NCI-H146 (cell line): Measurements from ENCODE around the gene IMMP2L.
A peak's percentile ranks its signal among the peaks of the same experiment; 100 is the strongest.

Experiments
- DNase-seq: peaks from one replicate; lab custom pipeline; 2025; lab: John Stamatoyannopoulos, UW

IMMP2L gene

DNA sequence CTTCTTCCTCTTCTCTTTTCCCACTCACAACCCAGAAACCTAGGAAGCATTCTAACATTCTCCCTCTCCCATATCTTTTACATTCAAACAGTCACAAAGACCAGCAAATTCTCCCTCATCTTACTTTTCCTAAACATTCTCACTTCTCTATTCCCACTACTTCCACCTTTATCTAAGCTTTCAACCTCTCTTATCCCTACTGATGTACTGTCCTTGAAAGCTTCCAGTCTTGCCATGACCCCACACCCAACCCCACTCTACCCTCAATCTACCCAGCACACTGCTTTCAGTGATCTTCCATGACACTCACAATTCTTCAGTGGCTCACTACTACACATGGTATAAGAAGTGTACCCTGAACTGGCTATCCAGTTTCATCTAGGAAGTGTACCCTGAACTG, 5.3 kb downstream of the IMMP2L start:
- no peak for DNase-seq

DNA sequence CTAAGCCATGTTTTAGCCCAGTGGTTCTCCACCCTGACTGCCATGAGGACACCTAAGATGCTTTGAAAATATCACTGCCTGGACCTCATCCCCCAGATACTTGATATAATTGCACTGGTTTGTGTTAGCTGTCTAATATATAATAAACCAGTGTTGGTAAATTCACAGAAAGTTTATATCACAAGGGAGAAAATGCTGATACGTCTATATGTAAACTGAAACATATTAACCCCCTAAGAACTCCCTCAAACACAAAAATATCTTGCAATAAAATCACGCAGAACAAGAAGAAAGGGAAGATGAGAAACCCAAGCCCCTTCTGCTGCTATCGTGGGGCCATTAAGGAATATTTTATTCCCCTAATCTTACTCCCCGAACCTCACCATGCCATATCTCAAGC, 8.2 kb downstream of the IMMP2L start:
- no peak for DNase-seq

DNA sequence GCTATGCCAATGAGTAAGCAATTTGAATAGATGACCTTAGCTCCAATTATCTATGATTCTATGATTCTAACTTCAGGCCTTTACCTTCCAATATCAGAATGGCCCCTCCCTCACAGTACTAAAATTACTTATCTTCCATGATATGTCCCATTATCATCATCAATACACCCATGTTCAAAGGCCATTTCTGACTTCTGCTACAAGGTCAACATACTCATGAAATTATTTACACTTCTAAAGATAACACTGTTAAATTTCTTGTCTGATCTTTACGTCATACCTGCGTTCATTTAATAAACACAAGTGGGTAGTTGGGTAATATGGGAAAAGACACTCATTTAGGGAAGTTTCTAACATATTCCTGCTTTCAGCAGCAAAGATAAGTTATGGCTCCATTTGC, 21.2 kb downstream of the IMMP2L start:
- no peak for DNase-seq

DNA sequence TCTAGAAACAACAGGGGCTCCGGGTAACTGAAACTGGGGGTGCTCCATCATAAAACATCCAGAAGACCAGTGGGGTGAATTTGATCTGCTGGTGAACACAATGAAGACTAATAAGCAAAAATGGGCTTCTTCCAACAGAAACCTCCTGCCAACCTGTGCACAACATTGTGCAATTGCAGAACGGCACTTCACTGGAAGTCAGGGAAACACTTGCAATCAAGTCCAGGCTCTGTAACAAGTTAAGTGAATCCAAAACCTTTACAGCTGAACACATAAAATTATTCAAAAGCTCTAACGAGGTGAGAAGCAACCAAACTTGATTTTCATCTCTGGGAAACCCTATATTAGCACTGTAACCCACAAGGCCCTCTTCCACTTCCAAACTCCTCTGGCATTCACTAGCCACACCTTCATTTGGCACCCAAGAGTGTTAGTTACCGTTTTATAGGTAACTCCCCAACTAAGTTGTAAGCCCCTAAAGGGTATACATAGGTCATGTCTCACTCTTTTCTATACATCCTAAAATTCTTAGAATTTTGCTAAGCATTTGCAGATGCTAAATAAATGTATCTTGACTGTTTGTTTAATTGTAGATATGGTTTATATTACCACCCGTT, 22.0 kb downstream of the IMMP2L start:
- no peak for DNase-seq

DNA sequence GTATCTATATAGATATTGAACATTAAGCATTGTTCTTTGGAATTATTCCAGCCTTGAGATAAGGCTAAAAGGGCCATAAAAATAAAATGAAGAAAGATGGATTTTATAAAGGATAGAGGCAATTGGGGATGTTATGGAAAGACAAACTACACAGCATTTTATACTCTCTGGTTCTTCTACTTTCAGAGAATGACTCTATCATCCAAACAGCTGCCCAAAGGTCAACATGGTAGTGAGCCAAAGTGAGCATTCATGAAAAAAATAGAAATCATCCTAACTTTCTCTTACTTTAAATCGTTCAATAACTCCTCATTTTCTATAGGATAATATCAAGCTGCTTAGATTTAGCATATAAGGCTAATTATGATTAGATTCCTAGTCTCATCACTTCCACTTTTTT, 25.2 kb downstream of the IMMP2L start:
- DNase-seq = no peak

DNA sequence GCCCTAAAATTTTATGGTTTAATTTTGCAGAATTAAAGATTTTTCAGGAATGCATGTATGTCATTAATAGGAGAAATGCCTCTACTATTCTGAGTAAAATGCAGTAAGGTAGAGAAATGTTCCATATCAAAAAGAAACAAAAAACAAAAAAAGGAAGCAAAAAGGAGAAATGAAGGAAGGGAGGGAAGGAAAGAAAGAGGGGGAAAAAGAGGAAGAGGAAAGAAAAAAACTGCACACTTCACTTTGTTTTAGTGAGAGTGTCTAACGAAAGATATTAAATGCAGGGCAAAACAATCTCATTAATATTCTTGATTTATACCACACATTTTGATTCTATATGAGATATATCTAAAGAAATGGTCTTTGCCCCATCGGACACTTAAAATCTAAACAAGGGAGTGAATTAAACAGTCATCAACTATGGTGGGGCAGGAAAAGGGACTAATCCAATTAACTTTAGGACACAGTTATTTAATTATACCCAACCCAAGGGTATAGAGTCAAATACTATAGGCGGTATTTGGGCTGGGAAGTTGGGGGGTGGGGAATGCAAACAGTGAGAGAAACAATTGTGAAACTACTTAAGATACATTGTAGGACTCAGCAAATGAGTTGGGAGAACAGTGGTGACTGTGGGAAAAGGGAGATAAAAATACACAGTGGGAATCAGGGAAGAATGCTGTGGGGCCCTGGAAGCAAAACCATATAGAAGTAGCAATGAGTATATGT, 27.0 kb downstream of the IMMP2L start:
- no peak for DNase-seq

DNA sequence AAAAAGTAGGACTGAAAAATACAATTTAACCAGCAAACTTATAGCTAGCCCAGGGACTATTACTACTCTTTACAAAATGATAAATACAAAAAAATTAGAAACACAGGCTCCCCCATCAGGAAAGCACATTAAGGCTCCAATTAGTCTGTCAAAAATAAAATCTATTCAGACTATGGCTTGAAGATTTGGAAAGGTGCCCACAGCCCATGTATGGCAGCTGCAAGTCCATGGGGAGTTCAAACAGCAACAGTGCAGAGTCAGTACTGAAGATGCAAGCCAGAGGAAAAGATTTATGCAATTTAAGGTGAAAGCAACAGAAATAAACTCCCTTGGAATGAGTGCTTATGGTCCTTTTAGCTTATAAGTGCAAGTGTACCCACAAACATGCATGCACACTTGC, 29.7 kb downstream of the IMMP2L start:
- peak; percentile 24 for DNase-seq

DNA sequence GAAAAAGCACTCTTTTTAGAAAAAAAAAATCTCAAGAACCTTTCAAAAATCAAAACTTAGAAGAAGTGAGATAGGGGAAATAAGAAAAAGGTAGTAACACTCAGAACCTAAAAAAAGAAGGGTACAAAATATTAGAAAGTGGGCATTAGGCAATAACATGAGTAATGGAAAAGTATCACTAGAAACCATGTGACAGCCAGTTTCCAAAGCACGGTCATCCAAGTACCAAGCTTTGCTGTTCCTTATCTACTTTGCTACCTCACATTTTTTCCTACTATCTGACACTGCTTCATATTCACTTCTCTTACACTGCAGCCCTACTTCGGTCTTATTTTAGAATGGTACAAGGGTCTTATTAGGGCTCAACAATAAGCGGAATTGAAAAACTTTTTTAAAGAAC, 30.3 kb downstream of the IMMP2L start:
- no peak for DNase-seq

DNA sequence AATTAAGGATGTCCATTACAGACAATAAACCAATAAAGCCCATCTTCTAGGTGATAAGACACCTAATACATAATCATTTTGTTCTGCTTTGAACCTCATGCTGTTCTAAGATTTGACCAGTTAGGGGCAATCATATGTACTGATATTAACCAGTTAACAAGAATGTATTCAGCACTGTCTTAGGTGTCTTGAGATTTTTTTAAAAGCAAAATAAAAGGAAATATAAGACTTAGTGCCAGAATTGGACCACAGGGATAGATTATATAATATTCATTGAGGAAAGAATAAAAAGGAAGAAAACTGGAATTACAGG, 32.0 kb downstream of the IMMP2L start:
- no peak for DNase-seq

DNA sequence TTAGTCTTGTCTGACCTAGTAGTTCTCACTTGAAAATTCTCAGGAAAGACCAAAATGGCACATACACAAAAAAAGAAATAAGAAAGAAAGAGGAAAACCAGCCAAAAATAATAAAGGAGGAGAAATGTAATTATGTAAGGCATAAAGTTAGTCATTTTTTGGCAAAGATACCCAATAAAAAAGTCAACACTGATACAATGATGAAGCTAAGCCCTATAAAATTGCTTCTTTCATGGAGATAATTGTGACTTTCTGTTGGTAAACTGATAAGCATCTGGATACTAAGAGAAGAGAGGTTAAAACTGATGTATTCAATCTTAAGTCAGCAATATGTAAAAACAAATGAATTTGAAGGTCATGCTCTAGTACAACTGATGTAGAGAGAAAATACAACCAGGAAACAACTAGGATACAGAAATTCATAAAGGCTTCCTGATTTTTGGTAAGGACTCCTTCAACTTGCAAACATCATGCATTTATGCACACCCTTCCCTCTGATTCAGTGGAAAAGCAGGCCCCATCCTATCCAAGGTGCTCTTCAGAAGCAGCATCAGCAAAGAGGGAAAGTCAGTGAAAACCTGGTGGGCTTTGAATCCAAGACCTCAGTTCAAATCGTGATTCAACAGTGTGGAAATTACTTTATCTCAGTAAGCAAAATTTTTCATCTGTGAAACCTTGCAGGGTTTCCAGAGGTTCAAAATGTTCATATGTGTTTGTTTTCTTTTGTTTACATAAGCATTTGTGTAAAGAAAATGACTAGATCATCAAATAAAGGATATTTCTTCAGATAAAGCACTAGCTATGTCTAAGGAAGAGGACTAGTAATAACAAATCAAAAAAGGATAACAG, 32.6 kb downstream of the IMMP2L start:
- DNase-seq = no peak

DNA sequence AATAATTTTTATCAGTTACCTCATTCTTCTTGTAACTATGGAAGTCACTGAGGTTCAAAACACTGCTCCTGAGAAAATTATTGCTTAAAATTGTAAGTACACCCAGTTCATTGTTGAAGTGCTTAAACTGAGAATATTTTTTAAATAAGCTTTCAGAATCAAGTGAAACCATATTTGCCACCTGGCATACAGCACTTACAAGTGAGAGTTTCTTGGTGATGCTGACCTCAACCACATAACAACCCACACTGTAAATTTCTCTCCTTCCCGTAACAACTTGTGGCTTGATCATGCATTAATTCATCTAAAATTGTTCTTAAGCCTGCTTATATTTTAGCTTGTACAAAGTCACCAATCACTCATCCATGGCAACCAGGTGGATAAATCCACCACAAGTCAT, 34.0 kb downstream of the IMMP2L start:
- DNase-seq = no peak

DNA sequence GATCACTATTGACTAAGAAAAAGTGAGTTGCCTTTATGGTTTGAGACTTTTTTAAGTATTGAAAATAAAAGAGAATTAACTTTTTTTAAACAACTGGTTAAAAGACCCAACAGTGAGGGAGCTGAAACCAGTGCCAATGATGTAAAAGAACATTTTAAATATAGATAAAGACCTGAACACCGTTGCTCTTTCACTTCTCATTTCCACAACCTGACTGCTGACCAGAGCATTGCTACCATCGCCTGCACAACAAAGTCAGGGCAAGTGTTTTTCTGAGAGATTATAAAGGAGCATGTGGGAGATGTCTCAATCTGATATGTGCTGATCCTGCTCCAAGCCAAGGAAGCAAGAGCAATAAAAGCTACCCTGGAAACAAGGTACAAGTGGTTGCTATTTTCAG, 34.7 kb downstream of the IMMP2L start:
- DNase-seq = no peak

DNA sequence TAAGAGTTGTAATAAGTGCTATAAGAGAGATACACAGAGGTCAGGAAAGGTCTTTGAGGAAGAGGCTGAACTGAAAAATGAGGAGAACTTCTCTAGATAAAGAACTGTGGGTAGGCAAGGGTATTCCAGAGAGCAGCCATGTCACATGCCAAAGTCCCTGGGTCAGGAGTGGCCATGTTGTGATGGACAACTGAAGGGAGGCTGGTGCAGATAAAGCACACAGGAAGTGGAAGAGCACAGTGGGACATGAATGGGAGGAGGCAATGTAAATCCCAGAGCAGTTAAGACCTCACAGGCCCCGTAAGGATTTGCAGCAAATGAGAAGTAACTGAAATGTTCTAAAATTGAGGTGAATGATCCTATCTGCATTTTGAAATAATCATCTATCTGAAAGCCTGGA, 37.2 kb downstream of the IMMP2L start:
- no peak for DNase-seq

DNA sequence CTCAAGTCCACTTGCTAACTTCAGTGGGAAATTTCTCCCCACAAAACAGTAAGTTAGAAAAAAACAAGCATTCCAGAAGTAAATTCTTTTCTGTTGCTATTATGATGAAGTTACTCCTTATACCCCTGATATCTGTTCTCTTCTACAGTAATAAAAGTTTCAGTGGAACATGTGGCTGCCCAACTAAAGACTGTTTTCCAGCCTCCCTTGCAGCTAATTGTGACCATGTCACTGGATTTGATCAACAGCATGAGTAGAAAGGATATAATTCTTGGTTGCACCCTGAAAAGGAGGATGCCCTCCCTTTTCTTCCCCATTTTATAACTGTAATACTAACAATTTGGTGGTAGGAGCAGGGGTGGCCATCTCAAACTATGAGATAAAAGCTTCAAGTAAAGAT, 40.6 kb downstream of the IMMP2L start:
- DNase-seq = no peak

DNA sequence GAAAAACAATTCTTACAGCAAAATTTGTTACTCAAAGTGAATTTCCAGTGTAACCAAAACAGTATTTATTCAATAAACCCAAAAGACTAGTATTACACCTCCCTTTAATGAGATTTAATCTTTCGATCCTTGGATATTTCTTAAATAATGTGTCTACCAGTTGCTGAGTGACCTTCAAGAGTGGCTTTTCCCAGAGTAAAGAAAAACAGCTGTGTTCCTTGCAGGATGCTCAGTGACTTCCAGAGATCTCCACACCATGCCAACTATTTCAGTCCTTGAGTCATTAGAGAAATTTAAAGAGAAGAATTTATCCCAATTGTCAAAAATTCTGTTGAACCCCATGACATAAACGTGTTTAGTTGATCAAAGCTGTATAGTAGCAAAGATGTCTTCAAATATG, 44.0 kb downstream of the IMMP2L start:
- no peak for DNase-seq

DNA sequence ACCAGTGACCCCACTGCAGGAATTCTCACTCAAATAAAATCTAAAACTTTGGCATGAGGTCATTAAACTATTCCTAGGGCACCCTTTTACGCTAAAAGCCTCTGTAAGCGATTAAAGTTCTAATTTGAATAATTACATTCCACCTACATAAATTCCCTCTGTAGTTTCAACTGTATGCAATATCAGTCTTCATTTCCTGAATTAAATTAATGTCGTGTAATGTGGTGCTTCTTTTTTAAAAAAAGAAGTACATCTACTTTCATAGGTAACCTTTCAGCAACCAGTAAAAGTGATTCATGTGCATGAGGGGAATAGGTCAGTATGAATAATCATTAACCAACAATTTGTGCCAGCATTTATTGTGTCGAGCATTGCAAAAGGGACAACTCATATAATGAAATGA, 44.7 kb downstream of the IMMP2L start:
- DNase-seq = no peak

DNA sequence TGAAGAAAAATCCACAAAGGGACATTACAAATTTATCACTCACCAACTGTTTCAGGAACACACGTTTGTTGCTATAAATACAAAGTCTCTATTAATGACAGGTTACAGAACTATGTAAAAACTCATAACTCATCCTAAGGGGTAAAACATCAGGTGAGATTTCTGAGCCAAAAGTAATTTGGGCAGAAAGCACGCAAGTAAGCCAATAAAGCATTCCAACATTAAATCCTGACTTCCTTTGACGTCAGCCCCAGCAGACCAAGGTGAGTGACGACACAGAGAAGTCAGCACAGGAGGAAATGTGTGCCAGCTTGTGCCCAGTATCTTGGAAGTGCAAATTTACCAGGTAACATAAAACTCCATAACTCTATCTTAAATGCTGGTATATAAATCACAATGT, 45.7 kb downstream of the IMMP2L start:
- no peak for DNase-seq

DNA sequence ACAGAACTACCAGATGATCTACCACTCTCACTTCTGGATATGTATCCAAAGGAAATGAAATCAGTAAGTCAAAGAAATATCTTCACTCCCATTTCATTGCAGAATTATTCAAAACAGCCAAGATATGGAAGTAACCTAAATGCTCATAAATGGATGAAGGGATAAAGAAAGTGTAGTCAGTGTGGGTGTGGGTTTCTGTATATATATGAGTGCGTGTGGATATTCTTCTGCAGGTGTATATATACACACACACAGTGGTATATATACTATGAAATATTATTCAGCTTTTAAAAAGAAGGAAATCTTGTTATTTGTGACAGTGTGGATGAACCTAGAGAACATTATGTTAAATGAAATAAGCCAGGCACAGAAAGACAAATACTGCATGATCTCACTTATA, 48.7 kb downstream of the IMMP2L start:
- no peak for DNase-seq

DNA sequence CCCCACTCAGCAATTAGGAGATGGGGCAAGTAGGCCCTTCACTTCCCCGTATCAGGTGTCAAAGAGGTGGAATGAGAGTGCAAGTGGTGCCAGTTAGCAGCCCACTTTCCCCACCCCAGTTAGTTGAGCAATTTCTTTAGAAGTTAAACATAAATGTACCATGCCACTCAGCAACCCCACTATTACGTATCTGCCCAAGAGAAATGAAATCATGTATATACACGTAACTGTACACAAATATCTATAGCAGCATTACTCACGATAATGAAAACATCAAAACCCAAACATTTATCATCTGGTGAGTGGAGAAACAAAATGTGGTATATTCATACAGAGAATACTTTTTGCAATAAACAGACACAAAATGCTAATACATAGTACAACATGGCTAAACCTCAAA, 50.4 kb downstream of the IMMP2L start:
- DNase-seq = no peak

DNA sequence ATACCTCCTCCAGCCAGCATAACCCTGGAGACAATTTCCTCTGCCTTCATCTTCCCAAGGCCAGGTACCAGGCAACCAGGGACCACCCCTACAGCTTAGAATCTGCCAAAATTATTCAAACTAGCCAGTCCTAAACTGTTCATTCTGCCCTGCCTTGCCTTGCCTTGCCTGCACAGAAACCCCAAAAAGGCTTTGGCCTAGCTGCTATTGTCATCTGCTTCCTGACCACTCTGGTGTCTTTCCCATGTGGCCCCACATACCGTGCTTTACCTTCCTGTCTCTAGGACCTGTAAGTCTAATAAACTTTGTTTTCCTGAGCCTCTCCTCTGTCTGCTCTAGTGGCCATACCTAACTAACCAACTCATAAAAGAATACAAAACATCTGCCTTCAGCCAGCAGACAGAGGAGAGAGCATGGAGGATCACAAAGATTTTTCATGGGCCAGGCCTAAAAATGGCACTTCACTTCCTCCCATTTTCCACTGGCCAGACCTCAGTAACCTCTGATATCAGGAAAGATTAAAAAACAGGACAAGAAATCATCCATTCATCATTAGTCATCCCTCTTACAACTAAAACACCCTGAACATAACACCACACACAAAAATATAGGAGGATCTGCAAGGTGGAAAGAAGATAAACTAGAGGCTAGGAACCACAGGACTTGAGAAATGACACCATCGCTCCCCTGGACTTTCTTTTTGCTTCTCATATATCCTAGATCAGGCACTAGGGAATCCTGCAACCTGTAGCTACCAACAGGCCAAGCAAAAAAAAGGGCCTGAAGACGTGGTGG, 51.5 kb downstream of the IMMP2L start:
- DNase-seq = no peak

DNA sequence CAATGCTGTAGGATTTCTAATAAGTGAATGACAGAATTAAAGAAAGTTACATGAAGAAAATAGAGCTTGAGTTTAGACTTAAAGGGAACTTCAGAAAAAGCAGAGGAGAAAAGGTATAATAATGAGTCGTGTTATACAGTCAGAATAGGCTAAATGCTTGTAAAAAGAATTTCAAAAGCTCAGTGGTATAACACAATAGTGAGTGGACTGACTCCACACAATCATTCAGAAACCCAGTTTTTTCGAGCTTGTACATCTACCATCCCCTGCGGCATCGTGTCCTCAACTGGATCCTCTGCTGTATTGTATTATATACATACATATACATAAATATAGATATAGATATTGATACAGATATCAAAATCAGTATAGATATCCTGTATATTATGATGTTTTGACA, 52.2 kb downstream of the IMMP2L start:
- DNase-seq = no peak

DNA sequence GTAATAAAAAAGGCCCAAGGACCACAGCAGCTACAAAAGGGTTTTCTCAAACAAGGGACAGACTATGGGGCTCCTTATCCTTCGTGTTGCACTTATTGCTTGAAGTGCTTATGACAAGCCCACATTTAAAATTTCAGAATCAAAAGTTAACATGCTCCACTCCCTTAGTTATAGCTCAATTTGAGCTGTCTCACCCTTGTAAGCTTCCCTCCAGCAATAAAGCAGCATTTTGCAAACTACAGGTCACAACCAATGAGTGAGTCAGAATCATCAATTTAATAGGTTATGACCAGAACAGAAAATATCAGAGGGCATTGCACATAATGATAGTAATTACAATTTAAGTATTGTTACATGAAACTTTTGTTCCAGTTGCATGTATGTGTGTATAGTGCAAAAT, 53.0 kb downstream of the IMMP2L start:
- DNase-seq = no peak

DNA sequence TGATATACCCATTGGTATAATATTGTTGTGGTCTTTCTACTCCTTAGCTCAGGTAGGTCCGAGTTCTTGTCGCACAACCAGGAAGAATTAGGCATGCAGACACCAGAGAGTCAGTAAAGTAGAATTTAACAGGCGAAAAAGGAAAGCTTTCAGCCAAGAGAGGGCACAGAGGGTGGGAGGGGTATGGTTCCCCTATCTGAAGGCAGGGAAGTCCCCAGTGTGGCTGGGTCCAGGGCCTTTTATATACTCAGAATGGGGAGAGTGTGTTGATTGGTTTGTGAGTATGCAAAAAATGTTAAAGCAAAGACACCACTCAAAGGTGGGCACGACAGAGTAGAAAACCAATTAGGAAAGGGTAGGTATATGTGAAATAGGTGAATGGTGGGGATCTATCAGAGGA, 53.9 kb downstream of the IMMP2L start:
- no peak for DNase-seq
